Activated naive CD8-positive, alpha-beta T cell treated with anti-CD3 and anti-CD28 coated beads, Interleukin-2, amount 50 U/mL, for 16 hours (primary cell): ENCODE data around the gene CYP1B1.

Source experiments
- DNase-seq: peaks from one replicate; pipeline ENCODE4 v3.0.0-alpha.2; 2020; ENCODE audit warnings: low read depth, low spot score

CYP1B1 gene

GRCh38 chr2:38076710-38077430 is 919 bp upstream of the CYP1B1 start:
- peak; percentile 70 for DNase-seq

GRCh38 chr2:38076152-38076709 is 280 bp upstream of the CYP1B1 start:
- DNase-seq: peak; percentile 9

DNA sequence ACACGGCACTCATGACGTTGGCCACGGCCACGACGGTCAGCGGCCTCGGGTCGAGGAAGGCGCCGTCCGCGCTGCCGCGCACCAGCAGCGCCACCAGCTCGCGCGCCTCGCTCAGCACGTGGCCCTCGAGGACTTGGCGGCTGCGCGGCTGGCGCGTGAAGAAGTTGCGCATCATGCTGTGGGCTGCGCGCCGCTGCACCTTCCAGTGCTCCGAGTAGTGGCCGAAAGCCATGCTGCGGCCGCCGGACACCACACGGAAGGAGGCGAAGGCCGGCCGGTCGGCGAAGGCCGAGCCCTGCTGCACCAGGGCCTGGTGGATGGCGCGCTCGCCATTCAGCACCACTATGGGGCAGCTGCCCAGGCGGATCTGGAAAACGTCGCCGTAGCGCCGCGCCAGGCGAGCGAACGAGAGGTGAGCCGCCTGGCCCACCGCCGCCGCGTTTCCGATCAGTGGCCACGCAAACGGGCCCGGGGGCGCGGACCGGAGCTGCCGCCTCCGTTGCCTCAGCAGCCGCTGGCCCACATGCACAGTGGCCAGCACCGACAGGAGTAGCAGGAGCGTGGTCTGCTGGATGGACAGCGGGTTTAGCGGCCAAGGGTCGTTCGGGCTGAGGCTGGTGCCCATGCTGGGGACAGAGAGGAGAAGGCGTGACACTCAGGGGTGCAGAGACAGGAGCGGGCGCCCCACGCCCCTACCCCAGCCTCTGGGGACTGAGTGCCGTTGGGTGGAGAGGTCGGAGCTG is 1.0 kb downstream of the CYP1B1 start:
- no peak for DNase-seq

DNA sequence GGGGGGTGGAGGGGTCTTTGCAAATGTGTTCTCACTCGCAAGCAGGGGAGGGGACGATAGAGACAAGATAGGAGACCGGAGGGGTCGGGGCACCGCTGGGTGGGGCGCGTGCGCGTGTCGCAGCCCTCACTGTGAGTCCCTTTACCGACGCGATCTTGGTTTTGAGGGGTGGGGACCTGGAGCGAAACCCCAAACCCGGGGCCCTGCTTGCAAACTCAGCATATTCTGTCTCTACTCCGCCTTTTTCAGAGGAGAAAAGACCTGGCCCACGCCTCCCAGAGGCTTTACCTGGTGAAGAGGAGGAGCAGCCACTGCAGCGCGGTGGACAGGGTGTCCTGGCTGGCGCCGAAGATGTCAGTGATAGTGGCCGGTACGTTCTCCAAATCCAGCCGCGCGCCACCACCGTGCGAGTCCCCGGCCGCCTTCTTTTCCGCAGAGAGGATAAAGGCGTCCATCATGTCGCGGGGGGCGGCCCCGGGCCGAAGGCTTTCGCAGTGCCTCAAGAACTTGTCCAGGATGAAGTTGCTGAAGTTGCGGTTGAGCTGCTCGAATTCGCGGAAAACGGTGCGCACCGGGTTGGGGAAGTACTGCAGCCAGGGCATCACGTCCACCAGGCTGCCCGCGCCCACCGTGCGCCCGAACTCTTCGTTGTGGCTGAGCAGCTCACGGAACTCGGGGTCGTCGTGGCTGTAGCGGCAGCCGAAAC is 1.7 kb downstream of the CYP1B1 start:
- no peak for DNase-seq

DNA sequence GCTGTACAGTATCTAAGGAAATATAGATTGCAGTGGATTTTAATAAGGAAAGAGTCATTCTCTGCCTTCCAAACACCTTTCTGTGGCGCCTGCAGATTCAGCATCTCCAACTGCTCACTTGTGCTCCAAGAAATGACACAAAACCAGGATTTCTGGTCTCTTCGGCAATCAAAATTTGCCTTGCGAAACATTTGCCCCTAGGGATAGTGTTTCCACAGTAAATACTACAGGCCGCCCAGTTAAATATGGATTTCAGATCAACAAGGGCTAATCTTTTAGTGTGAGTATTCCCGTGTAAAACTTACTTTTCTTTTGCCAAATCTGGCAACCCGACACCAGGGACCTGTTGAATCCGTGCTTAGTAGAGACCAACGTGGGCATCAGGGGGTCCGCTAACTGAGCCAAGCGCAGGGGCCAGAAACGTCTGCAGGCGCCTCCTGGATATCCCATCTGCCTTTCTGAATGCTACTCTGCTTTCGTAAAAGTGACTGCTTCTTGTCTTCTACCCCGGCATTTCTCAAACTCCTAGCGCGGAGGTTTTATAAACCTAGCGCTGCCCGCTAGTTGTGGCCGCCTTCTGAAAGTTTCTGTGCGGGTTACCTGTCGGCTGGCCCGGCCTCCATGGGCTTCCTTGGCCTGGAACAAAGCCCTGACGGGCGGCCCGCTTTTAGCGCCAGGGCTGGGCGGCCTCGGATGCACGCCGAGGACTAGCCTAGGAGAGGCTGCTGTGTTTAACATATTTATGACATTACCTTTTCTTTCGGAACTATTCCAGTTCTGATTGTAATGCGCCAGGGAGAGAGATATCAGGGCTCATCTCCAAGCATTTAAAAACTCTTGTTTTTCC is 2.5 kb downstream of the CYP1B1 start:
- DNase-seq: no peak

GRCh38 chr2:38070438-38070837 is 5.5 kb downstream of the CYP1B1 start:
- DNase-seq: no peak

GRCh38 chr2:38068234-38068633 is 7.7 kb downstream of the CYP1B1 start:
- no peak for DNase-seq

GRCh38 chr2:38066421-38067115 is 9.4 kb downstream of the CYP1B1 start:
- DNase-seq: no peak

DNA sequence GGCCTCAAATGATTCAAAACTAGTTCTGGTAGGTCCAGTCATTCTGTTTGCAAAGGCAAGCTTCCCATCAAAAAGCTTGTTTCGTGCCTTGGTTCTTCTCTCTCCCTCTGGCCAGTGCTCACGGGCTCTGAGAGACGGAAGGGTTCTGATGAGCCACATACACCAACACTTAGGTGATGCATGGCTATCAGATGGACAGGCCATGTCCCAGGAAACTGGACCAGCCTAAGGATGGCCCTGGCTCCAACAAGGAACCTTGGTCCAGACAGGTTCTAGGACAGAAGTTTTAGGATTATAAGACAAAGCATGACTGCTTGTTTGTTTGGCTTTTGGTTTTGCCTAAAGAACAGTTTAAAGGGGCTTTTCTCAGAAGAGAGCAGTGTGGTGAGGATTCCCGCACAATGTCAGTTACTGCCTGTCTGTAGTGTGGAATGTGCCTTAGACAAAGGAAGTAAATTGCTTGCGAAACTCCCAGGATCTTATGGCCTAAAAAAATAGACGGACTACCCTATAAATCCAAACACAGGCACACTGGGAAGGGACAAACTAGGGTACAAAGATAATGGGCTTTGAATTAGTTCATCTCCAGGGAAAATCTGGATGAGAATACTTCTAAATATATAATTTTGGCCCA is 10.3 kb downstream of the CYP1B1 start:
- DNase-seq: no peak

GRCh38 chr2:38064801-38065501 is 11.0 kb downstream of the CYP1B1 start:
- DNase-seq: no peak

DNA sequence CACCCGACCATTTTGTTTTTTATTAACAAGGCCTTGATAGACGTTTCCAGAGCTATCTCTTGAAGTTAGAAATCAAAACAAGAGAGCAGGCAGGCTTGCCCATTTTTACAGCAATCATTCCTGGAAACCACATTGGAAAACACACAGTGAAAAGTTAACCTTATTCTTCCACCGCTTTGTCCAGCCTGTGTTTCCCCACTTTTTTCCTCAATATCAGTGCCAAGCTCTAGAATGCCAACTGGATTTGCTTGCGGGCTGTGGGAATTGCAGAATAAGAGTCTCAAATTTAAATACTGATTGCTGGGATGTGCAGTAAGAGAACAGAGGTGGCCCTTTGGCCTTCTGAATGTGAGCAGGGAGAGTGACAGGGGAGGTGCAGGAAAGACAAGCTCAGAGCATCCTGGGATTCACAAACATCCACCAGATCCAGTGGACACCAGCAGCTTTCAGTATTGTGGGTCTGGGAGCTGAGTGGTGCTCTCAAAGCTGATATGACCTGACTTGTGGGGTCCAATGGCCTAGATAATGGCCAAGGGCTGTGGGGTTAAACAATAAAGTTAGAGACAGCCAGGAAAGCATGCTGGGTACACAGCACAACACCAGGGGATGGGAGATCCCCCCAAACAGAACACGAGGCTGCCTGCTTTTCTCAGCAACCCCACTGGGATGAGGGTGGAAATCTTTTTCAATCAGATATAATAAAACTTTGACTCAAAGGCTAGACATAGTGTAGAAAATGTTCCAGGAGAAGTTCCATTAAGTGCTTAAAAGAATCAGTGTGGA is 15.5 kb downstream of the CYP1B1 start:
- DNase-seq: no peak

- no peak for DNase-seq
Observed at GRCh38 chr2:38057651-38058410, 18.1 kb downstream of the CYP1B1 start.

- DNase-seq: no peak
Observed at GRCh38 chr2:38056216-38056615, 19.7 kb downstream of the CYP1B1 start.

DNA sequence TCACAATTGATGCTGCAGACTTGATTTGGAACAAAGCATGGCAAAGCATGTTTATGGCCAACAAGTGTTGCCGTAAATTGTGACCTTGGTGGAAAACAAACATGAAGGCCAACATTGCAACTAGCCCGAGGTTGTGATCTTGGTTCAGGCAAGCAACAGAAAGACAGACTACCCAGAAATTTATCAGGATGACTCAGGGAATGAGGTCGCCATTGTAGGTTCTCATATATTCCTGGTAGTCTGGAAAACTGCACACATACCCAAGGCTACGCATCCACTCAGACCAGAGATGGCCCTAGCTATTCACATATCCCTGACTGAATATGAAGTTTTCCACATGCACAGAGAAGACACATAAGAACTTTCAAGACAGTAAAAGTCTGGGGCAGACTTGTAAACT is 30.1 kb downstream of the CYP1B1 start:
- no peak for DNase-seq

DNA sequence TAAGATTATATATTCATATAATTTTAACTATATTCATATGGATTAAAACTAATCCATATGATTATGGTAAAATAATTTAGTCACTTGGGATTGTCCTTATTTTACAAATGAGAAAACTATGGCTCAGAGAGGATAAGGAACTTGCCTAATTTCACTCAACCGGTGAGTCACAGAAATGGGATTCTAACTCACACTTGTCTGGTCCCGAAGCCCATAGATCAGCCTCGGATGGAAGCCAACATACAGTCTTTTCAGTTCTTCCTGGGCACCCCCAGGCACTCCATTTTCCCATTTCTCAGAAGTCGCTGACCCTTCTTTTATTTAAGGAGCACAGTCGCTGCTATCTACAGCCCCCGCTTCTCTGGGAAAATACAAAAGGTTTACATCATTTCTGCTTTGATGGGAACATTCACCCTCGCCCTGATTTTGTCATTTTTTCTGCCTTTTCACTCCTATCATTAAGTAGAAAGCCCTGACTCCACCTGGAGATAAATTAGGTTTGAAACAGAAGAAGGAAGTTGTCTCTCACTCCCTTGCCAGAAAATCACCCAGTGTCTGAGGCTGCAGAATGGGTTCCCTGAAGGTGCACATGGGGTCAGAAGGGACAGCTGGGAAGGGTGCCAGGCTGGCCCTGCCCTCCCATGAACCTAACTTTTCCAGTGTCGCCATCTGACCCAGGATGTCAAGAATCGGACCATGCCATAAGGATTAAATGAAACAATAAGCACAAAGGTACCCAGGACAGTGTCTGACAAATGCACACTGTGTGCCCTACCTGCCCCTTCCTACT is 36.6 kb downstream of the CYP1B1 start:
- DNase-seq: no peak

DNA sequence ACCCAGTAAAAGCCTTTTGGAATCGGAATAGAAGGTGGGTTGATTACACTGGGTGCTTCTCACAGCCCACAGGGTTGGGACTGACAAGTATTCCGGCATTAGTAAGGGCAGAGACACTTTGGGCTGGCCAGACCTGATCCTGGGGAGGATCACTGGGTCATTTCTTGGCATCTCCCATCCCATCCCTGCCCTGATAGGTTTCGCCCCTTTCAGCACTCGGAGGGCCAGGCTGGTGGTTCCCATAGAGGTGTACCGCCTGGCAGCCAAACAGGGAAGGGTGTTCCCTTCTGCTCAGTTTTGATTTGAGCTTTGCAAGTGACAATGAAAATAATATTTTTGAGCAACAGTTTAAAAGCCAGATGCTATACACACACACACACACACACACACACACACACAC is 37.3 kb downstream of the CYP1B1 start:
- DNase-seq: no peak
